GM19395 (cell line): ENCODE results near the gene SS18L1.

ENCODE experiments used
- ATAC-seq: cut with Tn5 transposase; IDR thresholded peaks from one replicate; pipeline ENCODE4 v1.9.1; 2021; ENCODE audit warnings: mild to moderate bottlenecking, moderate library complexity; ENCODE audit not compliant: unreplicated experiment

The SS18L1 gene

GRCh38 chr20:62208795-62209755 lies 65.5 kb downstream of the SS18L1 start:
- no peak for ATAC-seq

- ATAC-seq, result no peak
Observed at GRCh38 chr20:62209850-62210495, 66.4 kb downstream of the SS18L1 start.

DNA sequence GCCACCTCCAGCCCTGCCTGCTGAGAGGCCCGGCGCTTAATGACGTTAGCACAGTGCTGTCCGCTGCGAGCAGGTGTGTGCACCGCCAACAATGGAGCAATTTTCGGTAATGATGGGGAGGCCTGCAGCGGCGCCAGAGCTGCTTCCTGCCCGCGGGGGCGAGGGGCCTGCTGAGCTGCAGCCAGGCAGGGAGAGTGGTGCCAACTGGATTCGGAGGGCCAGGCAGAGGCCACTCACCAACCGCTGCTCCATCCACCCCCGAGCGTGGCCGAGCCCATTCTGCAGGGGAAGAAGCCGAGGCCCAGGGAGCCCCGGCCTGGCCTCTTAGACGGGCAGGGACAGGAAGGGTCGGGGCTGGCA lies 66.9 kb downstream of the SS18L1 start:
- no peak for ATAC-seq

DNA sequence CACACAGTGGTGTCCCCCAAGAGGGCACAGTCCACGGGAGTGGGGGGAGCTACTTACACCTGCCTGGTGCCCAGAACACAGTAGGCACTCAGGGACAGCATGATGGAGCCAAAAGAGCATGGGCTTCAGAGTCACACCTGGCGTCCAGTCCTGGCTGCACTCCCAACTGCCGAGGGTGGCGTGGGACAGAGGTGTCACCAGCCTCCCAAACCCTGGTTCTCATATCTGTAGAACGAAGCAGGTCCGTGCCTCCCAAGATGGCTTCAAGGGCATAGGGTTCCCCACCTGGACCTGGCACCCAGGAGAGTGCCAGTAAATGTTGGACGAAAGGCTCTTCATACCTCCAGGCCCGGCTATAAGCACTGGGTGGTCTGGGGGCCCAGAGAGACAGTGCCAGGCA lies 67.6 kb downstream of the SS18L1 start:
- ATAC-seq, result no peak

- no peak for ATAC-seq
Observed at GRCh38 chr20:62211769-62212288, 68.3 kb downstream of the SS18L1 start.

GRCh38 chr20:62212299-62212698 lies 68.7 kb downstream of the SS18L1 start:
- no peak for ATAC-seq

DNA sequence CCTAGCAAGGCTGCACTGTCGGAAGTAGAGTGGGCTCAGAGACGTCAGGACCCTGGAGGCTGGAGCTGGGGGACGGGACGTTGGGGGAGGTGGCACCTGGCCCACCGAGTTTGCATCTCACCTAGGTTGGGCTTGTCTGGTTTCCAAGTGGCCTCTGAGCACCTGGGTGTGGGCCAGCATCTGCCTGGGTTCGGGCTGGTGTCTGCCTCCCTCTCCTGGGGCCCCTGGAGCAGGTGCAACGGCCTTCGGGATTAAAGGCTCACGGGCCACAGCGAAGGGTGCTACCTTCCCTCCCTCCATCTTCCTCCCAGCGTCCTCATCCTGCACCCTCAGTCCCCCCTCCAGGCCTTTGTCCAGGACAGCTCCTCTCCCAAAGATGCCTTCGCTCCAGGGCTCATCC lies 70.5 kb downstream of the SS18L1 start:
- ATAC-seq, result no peak

DNA sequence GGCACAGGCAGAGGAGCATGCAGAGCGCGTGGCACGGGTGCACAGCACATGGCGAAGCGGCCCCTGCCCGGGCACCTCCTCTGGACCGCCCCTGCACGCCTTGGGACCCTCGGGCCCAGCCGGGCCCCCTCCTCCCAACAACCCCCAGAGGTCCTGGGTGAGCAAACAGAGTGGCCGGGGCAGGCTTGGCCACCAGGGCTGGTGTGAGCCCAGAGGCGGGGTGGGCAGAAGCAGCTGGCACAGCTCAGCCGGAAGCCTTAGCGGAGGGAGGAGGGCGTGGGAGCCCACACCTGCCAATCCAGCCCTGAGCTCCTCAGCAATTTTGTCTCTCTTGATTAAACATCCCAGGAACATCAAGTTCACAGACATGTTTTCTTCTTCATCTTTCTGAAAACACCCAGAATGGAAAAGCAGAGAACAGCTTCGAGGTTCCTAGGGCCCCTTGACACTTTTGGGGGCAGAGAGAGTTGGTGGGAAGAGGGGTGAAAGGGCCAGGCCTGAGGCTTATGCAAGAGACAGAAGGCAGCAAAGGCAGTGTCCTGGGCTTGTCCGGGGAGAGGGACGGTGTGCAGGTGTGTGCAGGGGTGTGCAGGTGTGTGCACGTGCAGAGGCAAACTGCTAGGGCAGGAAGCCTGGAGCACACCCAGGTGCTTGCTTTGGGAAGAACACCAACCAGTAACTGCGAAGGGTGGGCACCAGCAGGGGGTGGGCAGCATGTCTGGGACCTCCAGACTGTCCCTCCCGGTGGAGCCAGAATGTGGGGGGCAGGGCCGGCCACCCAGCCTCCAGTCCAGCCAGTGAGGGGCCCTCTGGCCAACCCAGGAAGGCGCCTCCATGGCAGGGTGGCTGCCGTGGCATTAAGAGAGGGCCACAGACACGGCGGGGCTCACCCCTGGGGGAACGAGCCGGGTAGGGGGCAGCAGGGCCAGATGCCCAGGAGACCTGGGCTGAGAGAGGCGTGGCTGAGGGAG lies 71.7 kb downstream of the SS18L1 start:
- no peak for ATAC-seq

- ATAC-seq, result no peak
Observed at GRCh38 chr20:62215991-62216635, 72.5 kb downstream of the SS18L1 start.

DNA sequence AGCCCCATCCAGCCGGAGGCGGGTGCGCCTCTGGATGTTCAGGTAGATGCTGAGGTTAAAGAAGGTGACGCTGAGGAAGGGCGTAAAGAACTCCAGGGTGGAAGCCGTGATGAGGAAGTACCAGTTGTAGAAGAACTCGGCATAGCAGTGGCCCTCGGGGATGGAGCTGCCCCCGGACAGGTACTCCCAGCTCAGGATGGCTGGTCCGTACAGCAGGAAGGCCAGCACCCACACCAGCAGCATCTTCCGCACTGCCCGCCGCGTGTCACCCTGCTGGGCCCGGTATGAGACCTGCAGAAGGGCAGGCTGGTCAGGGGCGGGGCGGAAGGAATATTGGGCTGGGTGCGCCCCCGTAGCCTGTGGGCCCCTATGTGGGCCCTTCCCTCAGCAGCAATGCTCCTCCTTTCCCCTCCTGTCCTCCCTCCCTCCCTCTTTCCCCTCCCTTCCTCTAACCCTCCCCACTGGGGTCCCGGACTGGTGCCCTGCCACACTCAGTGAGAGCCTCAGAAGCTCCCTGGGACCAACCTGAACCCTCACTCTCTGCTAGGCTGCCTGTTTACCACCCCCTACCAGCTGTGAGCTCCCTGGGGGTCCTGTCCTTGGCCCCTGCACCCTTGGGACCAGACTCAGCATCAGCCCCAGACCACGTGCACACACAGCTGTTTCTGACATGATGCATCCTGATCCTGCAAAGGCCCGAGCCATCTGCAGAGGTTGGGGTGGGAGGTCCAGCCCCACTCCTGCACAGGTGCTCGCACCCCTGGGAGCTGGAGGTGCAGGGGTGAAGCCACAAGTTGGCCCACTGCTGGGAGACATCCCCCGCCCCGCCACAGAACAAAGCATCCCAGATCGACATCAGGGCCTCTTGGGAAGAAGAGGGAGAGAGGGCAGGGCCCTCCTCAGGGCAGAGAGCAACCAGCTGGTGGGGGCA lies 73.3 kb downstream of the SS18L1 start:
- no peak for ATAC-seq

DNA sequence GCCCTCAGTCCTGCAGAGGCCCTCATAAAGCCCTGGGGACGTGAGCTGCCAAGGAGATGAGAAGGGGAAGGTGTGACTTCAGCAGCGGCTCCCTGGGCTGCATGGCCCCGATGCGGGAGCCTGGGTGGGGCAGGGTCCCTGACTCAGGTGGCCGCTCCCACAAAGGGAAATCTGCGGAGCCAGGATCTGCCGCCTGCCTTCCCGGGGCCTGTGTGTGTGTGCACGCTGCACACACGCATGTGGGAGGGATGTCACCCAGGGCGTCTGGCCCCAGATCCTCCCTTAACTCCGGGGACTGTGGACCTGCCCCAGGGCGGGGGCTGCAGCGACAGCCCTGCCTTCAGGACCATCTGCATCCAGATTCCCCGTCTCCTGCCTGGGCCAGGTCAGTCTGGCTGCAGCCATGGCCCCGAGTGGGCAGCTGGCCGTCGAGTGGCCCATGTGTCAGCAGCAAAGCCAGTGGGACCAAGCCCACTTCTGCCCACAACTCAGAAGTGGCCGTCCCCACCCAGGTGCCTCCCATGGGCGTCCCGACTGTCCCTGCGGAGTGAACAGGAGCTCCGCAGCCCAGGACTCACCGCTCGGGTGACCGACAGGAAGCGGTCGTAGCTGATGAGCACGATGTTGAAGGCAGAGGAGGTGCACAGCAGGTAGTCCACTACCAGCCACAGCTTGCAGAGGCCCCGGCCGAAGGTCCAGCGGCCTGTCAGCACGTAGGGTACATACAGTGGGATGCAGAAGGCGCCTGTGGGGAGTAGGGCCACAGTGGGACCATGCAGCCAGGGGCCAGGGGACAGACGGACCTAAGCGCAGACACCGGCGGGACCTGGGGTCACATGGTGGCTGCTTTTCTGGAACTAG lies 74.6 kb downstream of the SS18L1 start:
- no peak for ATAC-seq

DNA sequence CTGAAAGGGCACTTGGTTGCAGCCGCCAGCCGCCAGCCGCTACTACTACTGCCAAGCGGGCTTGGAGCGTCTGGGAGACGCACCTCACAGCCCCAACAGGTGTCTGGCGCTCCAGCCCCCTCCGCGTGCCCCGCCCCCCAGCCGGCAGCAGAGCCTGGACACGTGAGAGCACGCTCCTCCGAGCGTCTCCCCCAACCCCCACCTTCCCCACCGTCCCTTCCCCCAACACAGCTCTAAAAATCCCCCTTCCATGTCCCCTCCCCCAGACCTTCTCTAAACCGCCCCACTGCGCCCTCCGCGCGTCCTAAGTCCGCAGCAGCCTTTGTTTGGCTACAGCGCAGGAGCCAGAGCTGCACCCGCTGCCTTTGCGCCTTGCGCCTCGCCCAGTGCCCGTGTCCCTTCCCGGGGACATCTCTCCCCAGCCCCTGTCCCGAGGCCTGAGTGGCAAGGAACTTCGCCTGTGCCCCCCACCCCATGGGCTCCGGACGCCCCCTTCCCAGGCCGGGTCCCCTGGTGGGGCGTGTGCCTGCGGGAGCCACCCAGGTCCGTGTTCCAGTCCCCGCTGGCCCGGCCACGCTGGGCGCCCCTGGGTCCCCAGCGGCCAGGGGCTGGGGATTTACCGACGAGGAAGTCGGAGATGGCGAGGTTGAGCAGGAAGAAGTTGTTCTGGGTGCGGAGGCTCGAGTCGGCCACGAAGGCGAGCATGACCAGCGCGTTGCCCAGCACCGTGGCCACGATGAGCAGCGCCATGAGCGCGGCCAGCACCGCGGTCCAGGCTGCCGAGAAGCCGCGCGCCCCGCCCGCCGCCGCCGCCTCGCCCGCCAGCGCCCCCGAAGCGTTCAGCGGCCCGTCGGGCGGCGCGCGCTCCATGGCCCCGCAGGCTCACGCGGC lies 75.8 kb downstream of the SS18L1 start:
- no peak for ATAC-seq

DNA sequence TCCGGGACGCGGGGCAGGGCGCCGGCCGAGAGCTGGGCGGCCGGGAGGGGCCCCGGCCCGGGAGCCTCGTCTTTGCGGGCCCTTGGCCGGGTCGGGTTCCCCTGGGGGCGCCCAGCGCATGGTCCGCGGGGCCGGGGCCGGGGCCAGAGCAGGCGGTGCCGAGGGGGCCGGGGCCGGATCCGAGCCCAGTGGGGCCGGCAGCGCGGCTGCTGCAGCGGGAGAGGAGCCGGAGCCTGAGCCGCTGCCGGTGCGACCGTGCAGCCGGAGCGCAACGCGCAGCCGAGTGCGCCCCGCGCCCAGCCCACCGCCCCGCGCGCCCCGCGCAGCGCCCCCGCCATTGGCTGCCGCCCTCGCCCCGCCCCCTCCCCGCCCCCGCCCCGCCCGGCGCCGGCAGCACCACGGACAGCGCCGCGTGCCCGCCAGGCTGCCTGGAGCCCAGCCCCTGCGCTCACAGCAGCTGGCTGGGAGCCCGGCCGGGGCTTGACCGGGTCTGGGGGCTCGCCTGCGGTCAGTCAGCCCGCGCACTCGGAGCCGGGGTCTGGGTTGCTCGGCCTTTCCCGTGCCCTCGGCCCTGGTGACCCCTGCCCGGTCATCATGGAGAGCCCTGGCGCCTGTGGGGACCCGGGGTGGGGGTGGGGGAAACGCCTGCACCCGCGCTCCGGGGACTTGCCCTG lies 76.6 kb downstream of the SS18L1 start, which contains the start of gene HRH3:
Gene HRH3, minus strand, starts transcription at position 287 of the 674 bp plus-strand sequence. CDS start 308 bp downstream, outside the sequence.
- ATAC-seq, result no peak

- ATAC-seq, result no peak
Observed at GRCh38 chr20:62220666-62221568, 77.3 kb downstream of the SS18L1 start.

- no peak for ATAC-seq
Observed at GRCh38 chr20:62222266-62222850, 78.8 kb downstream of the SS18L1 start.
